ENCODE measurements around the gene FAAP100. TPM values are rescaled to one million over a fixed set of nuclear protein-coding genes. Genes with fewer than 3 reads are reported as not detected.

The FAAP100 gene
- total and polyA plus RNA-seq, 3 donors from 2014 or later = 17.6 to 45.8 (median 42.6) TPM

DNA sequence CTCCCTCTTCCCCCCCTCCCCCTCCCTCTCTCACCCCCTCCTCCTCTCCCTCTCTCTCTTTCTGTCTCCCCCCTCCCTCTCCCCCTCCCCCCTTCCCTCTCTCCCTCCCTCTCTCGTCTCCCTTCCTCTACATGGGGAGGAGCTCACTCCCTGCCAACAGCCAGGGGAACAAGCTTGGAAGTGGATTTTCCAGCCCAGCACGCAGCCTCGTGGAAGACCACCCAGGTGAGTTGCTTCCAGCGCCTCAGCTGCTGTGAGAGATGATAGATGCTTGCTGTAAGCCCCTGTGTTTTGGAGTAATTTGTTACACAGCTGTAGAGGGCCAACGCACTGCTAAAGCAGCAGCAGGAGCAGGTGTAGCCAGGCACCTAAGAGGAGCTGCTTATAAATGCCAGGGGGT, 60.4 kb downstream of the FAAP100 start:
- H3K36me3 ChIP-seq (ENCODE audit: low read depth, missing control alignments) = no peaks in the 10 kb centered on the region
- intact Hi-C loops (cut with DNase I; ENCODE audit: low total_unique reads) = no loop called here
- no peaks in the 10 kb centered on the region for H3K27me3 ChIP-seq
- no peak overlapping the region for H3K4me3 ChIP-seq
- H3K4me1 ChIP-seq = peaks cover 7% of the 10 kb centered on the region
- DNase-seq = no peak
- no peaks in the 10 kb centered on the region for H3K9me3 ChIP-seq
- 40 to 42% methylated on average over 3 to 5 of the region's 5 CpGs for WGBS, 2 donors
- H3K27ac ChIP-seq = no peak overlapping the region
- TF ChIP-seq, protein P1, sequence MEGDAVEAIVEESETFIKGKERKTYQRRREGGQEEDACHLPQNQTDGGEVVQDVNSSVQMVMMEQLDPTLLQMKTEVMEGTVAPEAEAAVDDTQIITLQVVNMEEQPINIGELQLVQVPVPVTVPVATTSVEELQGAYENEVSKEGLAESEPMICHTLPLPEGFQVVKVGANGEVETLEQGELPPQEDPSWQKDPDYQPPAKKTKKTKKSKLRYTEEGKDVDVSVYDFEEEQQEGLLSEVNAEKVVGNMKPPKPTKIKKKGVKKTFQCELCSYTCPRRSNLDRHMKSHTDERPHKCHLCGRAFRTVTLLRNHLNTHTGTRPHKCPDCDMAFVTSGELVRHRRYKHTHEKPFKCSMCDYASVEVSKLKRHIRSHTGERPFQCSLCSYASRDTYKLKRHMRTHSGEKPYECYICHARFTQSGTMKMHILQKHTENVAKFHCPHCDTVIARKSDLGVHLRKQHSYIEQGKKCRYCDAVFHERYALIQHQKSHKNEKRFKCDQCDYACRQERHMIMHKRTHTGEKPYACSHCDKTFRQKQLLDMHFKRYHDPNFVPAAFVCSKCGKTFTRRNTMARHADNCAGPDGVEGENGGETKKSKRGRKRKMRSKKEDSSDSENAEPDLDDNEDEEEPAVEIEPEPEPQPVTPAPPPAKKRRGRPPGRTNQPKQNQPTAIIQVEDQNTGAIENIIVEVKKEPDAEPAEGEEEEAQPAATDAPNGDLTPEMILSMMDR (IDR thresholded peaks at IDR 0.05) = no peak
- TF ChIP-seq POLR2A (IDR thresholded peaks at IDR 0.05) = no peak

GRCh38 chr17:81491181-81491581, 61.0 kb downstream of the FAAP100 start:
- DNase-seq = no peak
- Histone ChIP-seq H3K27ac (no peak overlapping the region), H3K9me3 (no peaks in the 10 kb centered on the region), H3K36me3 (ENCODE audit: low read depth, missing control alignments) (no peaks in the 10 kb centered on the region), H3K27me3 (no peaks in the 10 kb centered on the region), H3K4me3 (no peak overlapping the region), H3K4me1 (peaks cover 7% of the 10 kb centered on the region)
- whole genome bisulfite sequencing, 2 donors = 56 to 70% methylated on average over 5 of the region's 5 CpGs
- intact Hi-C loops (cut with DNase I; ENCODE audit: low total_unique reads) = no loop called here
- TF ChIP-seq, protein P1 (IDR thresholded peaks at IDR 0.05) = no peak
- TF ChIP-seq POLR2A (IDR thresholded peaks at IDR 0.05) = no peak

GRCh38 chr17:81489998-81490992, 61.9 kb downstream of the FAAP100 start:
- TF ChIP-seq POLR2A (IDR thresholded peaks at IDR 0.05) = no peak
- no peak overlapping the region for H3K27ac ChIP-seq
- H3K9me3 ChIP-seq = no peaks in the 10 kb centered on the region
- H3K4me3 ChIP-seq = no peak overlapping the region
- intact Hi-C loops (cut with DNase I; ENCODE audit: low total_unique reads) = no loop called here
- H3K27me3 ChIP-seq = no peaks in the 10 kb centered on the region
- 70 to 72% methylated on average over 12 to 14 of the region's 14 CpGs for WGBS, 2 donors
- no peaks in the 10 kb centered on the region for H3K36me3 ChIP-seq (ENCODE audit: low read depth, missing control alignments)
- DNase-seq = no peak
- H3K4me1 ChIP-seq = peaks cover 7% of the 10 kb centered on the region

Small RNAs within 50 kb of the gene (small RNA-seq; reads per million reads assigned to genes)
- 0 reads per million in 2 donors for gene RF00019

Other genes with a start within 250 kb of the FAAP100 start
- 10 to 100 TPM; 29.2 to 30.2 TPM for gene BAHCC1, start 156.9 kb downstream of the FAAP100 start, total RNA-seq
- 11.3 TPM for gene BAHCC1, start 156.9 kb downstream of the FAAP100 start, polyA plus RNA-seq (ENCODE audit: insufficient read depth, low read depth, low replicate concordance)
- gene ACTG1, start 39.6 kb downstream of the FAAP100 start, total RNA-seq = 1,000 to 10,000 TPM; 1,790 to 2,057 TPM
- gene ACTG1, start 39.6 kb downstream of the FAAP100 start, polyA plus RNA-seq (ENCODE audit: insufficient read depth, low read depth, low replicate concordance) = 1,571 TPM
- gene FSCN2, start 24.0 kb downstream of the FAAP100 start, total RNA-seq = 1 to 10 TPM; 3.5 to 4.0 TPM
- gene FSCN2, start 24.0 kb downstream of the FAAP100 start, polyA plus RNA-seq (ENCODE audit: insufficient read depth, low read depth, low replicate concordance) = 0.37 TPM
- gene NPLOC4, start 84.8 kb upstream of the FAAP100 start, total RNA-seq = 100 to 1,000 TPM; 106 to 130 TPM
- gene NPLOC4, start 84.8 kb upstream of the FAAP100 start, polyA plus RNA-seq (ENCODE audit: insufficient read depth, low read depth, low replicate concordance) = 122 TPM
- gene TSPAN10, start 84.8 kb upstream of the FAAP100 start, total RNA-seq = 1 to 10 TPM; 1.2 to 1.3 TPM
- 3.1 TPM for gene TSPAN10, start 84.8 kb upstream of the FAAP100 start, polyA plus RNA-seq (ENCODE audit: insufficient read depth, low read depth, low replicate concordance)
- 1 to 10 TPM in 1 of 2 donors, under 1 TPM in 1; 0.56 to 1.0 TPM for gene PDE6G, start 104.2 kb upstream of the FAAP100 start, total RNA-seq
- 4.9 TPM for gene PDE6G, start 104.2 kb upstream of the FAAP100 start, polyA plus RNA-seq (ENCODE audit: insufficient read depth, low read depth, low replicate concordance)
- 10 to 100 TPM; 40.9 to 48.3 TPM for gene OXLD1, start 114.3 kb upstream of the FAAP100 start, total RNA-seq
- 45.2 TPM for gene OXLD1, start 114.3 kb upstream of the FAAP100 start, polyA plus RNA-seq (ENCODE audit: insufficient read depth, low read depth, low replicate concordance)
- 10 to 100 TPM; 19.0 to 19.9 TPM for gene CCDC137, start 114.4 kb upstream of the FAAP100 start, total RNA-seq
- 18.6 TPM for gene CCDC137, start 114.4 kb upstream of the FAAP100 start, polyA plus RNA-seq (ENCODE audit: insufficient read depth, low read depth, low replicate concordance)
- gene ARL16, start 131.4 kb upstream of the FAAP100 start, total RNA-seq = 10 to 100 TPM; 35.7 to 44.2 TPM
- 55.8 TPM for gene ARL16, start 131.4 kb upstream of the FAAP100 start, polyA plus RNA-seq (ENCODE audit: insufficient read depth, low read depth, low replicate concordance)
- gene HGS, start 131.7 kb upstream of the FAAP100 start, total RNA-seq = 100 to 1,000 TPM; 154 to 160 TPM
- 182 TPM for gene HGS, start 131.7 kb upstream of the FAAP100 start, polyA plus RNA-seq (ENCODE audit: insufficient read depth, low read depth, low replicate concordance)
- gene MRPL12, start 151.0 kb upstream of the FAAP100 start, total RNA-seq = 10 to 100 TPM; 57.2 to 58.0 TPM
- gene MRPL12, start 151.0 kb upstream of the FAAP100 start, polyA plus RNA-seq (ENCODE audit: insufficient read depth, low read depth, low replicate concordance) = 54.7 TPM
- 10 to 100 TPM; 30.0 to 42.0 TPM for gene SLC25A10, start 159.9 kb upstream of the FAAP100 start, total RNA-seq
- gene SLC25A10, start 159.9 kb upstream of the FAAP100 start, polyA plus RNA-seq (ENCODE audit: insufficient read depth, low read depth, low replicate concordance) = 51.4 TPM